Osteoblast (primary cell): ENCODE measurements around the gene FRMD3. TPM values are rescaled to one million over a fixed set of nuclear protein-coding genes. Genes with fewer than 3 reads are reported as not detected.

Source experiments
- DNase-seq: peaks from one replicate; pipeline ENCODE4 v3.0.0; 2011; ENCODE audit warnings: low spot score, mixed read lengths; ENCODE audit not compliant: insufficient read length; ENCODE audit errors: missing footprints
- H2AFZ ChIP-seq: 2 replicates; pipeline ENCODE4 v1.6.0; 2011; ENCODE audit warnings: mild to moderate bottlenecking, low read length
- H3K27ac ChIP-seq: 2 replicates; pipeline ENCODE4 v1.5.1; 2011; ENCODE audit warnings: mild to moderate bottlenecking, low read depth, low read length, moderate library complexity
- H3K27me3 ChIP-seq: 2 replicates; pipeline ENCODE4 v1.6.0; 2012; ENCODE audit warnings: mild to moderate bottlenecking, control low read depth, inconsistent platforms, low read length, moderate library complexity; ENCODE audit not compliant: insufficient read depth
- H3K36me3 ChIP-seq: 2 replicates; pipeline ENCODE4 v1.5.1; 2011; ENCODE audit warnings: mild to moderate bottlenecking, low read length, control low read depth, moderate library complexity; ENCODE audit not compliant: insufficient read depth
- H3K4me1 ChIP-seq: 2 replicates; pipeline ENCODE4 v1.5.1; 2011; ENCODE audit warnings: mild to moderate bottlenecking, low read length, control low read depth, moderate library complexity; ENCODE audit not compliant: insufficient read depth
- H3K4me2 ChIP-seq: 2 replicates; pipeline ENCODE4 v1.6.0; 2011; ENCODE audit warnings: mild to moderate bottlenecking, low read length; ENCODE audit not compliant: insufficient read depth
- H3K4me3 ChIP-seq: fragments of 200-600 bp; sonication (generic); 3 replicates; pipeline ENCODE4 v1.5.1; 2012; ENCODE audit warnings: mild to moderate bottlenecking, low read length, inconsistent platforms; ENCODE audit not compliant: insufficient read depth
- H3K79me2 ChIP-seq: 2 replicates; pipeline ENCODE4 v1.6.0; 2012; ENCODE audit warnings: mild to moderate bottlenecking, low read length, control low read depth, inconsistent platforms; ENCODE audit not compliant: insufficient read depth
- H3K9me3 ChIP-seq: 2 replicates; pipeline ENCODE4 v1.5.1; 2011; ENCODE audit warnings: low read depth, low read length, control low read depth
- H4K20me1 ChIP-seq: 2 replicates; pipeline ENCODE4 v1.6.0; 2012; ENCODE audit warnings: mild to moderate bottlenecking, low read length, control low read depth; ENCODE audit not compliant: insufficient read depth
- CTCF ChIP-seq: IDR thresholded peaks from 2 replicates; pipeline ENCODE4 v1.5.1; 2011; ENCODE audit warnings: mild to moderate bottlenecking, low read depth, low read length, moderate library complexity; ENCODE audit errors: extremely low read depth
- total RNA-seq: library from RNA; depleted of rRNA; stranded (reverse); fragments of >200 nt; gene quantifications from 2 replicates; pipeline ENCODE4 v1.2.3, GENCODE V29; 2012

The FRMD3 gene
- total RNA-seq, 1 donor, result 0.36 TPM

GRCh38 chr9:83574482-83574881 is 36.3 kb upstream of the FRMD3 start:
- Histone ChIP-seq H2AFZ (no peak overlapping the region), H4K20me1 (no peaks in the 10 kb centered on the region), H3K79me2 (no peaks in the 10 kb centered on the region), H3K4me3 (no peak overlapping the region), H3K4me1 (peaks cover 5% of the 10 kb centered on the region), H3K27ac (no peak overlapping the region), H3K36me3 (no peaks in the 10 kb centered on the region), H3K9me3 (no peaks in the 10 kb centered on the region), H3K27me3 (no peaks in the 10 kb centered on the region), H3K4me2 (no peak overlapping the region)
- TF ChIP-seq CTCF, result no peak
- DNase-seq, result no peak

- Histone ChIP-seq H3K27me3 (no peaks in the 10 kb centered on the region), H3K9me3 (no peaks in the 10 kb centered on the region), H2AFZ (peak overlapping the region; percentile 88), H4K20me1 (no peaks in the 10 kb centered on the region), H3K36me3 (no peaks in the 10 kb centered on the region), H3K4me1 (peaks cover 5% of the 10 kb centered on the region), H3K79me2 (no peaks in the 10 kb centered on the region), H3K4me3 (peak overlapping the region; percentile 34), H3K27ac (peak overlapping the region; percentile 20), H3K4me2 (peak overlapping the region; percentile 64)
- TF ChIP-seq CTCF, result no peak
- no peak for DNase-seq
Measured at GRCh38 chr9:83572524-83572923, 34.3 kb upstream of the FRMD3 start.

- no peaks in the 10 kb centered on the region for H3K9me3 ChIP-seq
- peaks cover 5% of the 10 kb centered on the region for H3K4me1 ChIP-seq
- H3K27me3 ChIP-seq, result no peaks in the 10 kb centered on the region
- DNase-seq, result peak; percentile 42
- no peaks in the 10 kb centered on the region for H3K36me3 ChIP-seq
- no peak overlapping the region for H3K27ac ChIP-seq
- H3K79me2 ChIP-seq, result no peaks in the 10 kb centered on the region
- no peak overlapping the region for H3K4me3 ChIP-seq
- no peak for TF ChIP-seq CTCF
- peak overlapping the region; percentile 44 for H2AFZ ChIP-seq
- H4K20me1 ChIP-seq, result no peaks in the 10 kb centered on the region
- no peak overlapping the region for H3K4me2 ChIP-seq
Measured at GRCh38 chr9:83570359-83570758, 32.2 kb upstream of the FRMD3 start.

- no peaks in the 10 kb centered on the region for H3K36me3 ChIP-seq
- no peaks in the 10 kb centered on the region for H3K27me3 ChIP-seq
- no peak for TF ChIP-seq CTCF
- DNase-seq, result no peak
- H3K4me2 ChIP-seq, result no peak overlapping the region
- H3K79me2 ChIP-seq, result no peaks in the 10 kb centered on the region
- no peak overlapping the region for H2AFZ ChIP-seq
- no peak overlapping the region for H3K4me3 ChIP-seq
- no peaks in the 10 kb centered on the region for H3K9me3 ChIP-seq
- peaks cover 5% of the 10 kb centered on the region for H3K4me1 ChIP-seq
- H3K27ac ChIP-seq, result no peak overlapping the region
- H4K20me1 ChIP-seq, result no peaks in the 10 kb centered on the region
Measured at GRCh38 chr9:83569326-83569725, 31.1 kb upstream of the FRMD3 start.
